Measurements from ENCODE around the gene CR1L.
"Not testable (repeated sequence)": the region's sequence is repeated elsewhere in the genome, so short reads cannot be mapped to it uniquely, and the experiment has no call there.

The CR1L gene

DNA sequence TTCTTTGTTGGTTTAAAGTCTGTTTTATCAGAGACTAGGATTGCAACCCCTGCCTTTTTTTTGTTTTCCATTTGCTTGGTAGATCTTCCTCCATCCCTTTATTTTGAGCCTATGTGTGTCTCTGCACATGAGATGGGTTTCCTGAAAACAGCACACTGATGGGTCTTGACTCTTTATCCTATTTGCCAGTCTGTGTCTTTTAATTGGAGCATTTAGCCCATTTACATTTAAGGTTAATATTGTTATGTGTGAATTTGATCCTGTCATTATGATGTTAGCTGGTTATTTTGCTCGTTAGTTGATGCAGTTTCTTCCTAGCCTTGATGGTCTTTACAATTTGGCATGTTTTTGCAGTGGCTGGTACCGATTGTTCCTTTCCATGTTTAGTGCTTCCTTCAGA lies 16.5 kb downstream of the CR1L start:
- not testable (repeated sequence) for H3K36me3 ChIP-seq (ENCODE audit: control insufficient read depth in 2 of 2, insufficient read depth in 2 of 2, low read length in 2 of 2); H3K9me3 ChIP-seq (ENCODE audit: control insufficient read depth in 2 of 2, low read length in 2 of 2); H3K4me1 ChIP-seq (ENCODE audit: control insufficient read depth, insufficient read depth, low read length)

DNA sequence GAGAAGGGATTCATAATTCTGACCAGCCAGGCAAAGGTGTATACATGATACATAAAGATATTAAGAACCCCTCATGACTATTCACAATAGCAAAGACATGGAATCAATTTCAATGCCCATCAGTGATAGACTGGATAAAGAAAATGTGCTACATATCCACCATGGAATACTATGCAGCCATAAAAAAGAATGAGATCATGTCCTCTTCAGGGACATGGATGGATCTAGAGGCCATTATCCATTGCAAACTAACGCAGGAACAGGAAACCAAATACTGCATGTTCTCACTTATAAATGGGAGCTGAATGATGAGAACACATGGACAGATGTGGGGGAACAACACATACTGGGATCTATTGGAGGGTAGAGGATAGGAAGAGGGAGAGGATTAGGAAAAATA lies 21.4 kb downstream of the CR1L start:
- H3K36me3 ChIP-seq (ENCODE audit: control insufficient read depth in 2 of 2, insufficient read depth in 2 of 2, low read length in 2 of 2) = no peaks in the 10 kb centered on the region
- H3K4me3 ChIP-seq (ENCODE audit: low read length in 2 of 2) = no peak overlapping the region
- H3K27me3 ChIP-seq (ENCODE audit: control insufficient read depth in 1 of 2, insufficient read depth in 2 of 2, low read length in 2 of 2) = peaks cover 23 to 29% of the 10 kb centered on the region in 2 donors
- no peaks in the 10 kb centered on the region for H3K9me3 ChIP-seq (ENCODE audit: control insufficient read depth in 2 of 2, low read length in 2 of 2)
- no peak overlapping the region for H3K9ac ChIP-seq (ENCODE audit: low read length in 2 of 2)
- no peak overlapping the region for H3K27ac ChIP-seq (ENCODE audit: low read length)
- peaks cover 4% of the 10 kb centered on the region for H3K4me1 ChIP-seq (ENCODE audit: control insufficient read depth, insufficient read depth, low read length)

More for the DNA sequence above, 16.5 kb downstream of the CR1L start:
- H3K27me3 ChIP-seq (ENCODE audit: control insufficient read depth in 1 of 2, insufficient read depth in 2 of 2, low read length in 2 of 2); H3K4me3 ChIP-seq (ENCODE audit: low read length in 2 of 2); H3K27ac ChIP-seq (ENCODE audit: low read length); H3K9ac ChIP-seq (ENCODE audit: low read length in 2 of 2): not testable (repeated sequence)

DNA sequence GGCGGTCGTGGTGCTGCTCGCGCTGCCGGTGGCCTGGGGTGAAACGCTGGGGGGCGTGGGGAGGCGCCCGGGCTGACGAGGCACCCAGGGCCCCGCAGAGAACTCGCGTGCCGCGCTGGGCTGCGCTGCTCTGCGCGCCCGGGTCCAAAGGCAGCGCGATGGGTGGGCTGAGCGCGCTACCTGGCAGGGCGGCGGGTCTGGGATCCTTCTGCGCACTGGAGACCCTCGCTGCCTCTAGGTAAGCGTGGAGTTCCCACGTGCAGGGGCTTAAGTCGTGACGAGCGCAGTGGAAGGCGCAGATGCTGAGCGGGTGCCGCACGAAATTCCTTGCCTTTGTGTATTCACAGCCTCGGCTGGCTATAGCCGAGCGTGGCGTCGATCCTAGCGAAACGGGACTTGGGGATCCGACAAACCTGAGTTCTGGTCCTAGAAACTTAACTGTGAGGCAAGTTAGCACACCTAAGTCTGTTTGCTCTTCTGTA lies 24.6 kb downstream of the CR1L start:
- no peaks in the 10 kb centered on the region for H3K36me3 ChIP-seq (ENCODE audit: control insufficient read depth in 2 of 2, insufficient read depth in 2 of 2, low read length in 2 of 2)
- peaks cover 23 to 30% of the 10 kb centered on the region in 2 donors for H3K27me3 ChIP-seq (ENCODE audit: control insufficient read depth in 1 of 2, insufficient read depth in 2 of 2, low read length in 2 of 2)
- H3K27ac ChIP-seq (ENCODE audit: low read length) = no peak overlapping the region
- peak overlapping the region in 1 of 2 donors; percentile 47 for H3K4me3 ChIP-seq (ENCODE audit: low read length in 2 of 2)
- H3K9ac ChIP-seq (ENCODE audit: low read length in 2 of 2) = no peak overlapping the region
- no peaks in the 10 kb centered on the region for H3K9me3 ChIP-seq (ENCODE audit: control insufficient read depth in 2 of 2, low read length in 2 of 2)
- peaks cover 4% of the 10 kb centered on the region for H3K4me1 ChIP-seq (ENCODE audit: control insufficient read depth, insufficient read depth, low read length)

DNA sequence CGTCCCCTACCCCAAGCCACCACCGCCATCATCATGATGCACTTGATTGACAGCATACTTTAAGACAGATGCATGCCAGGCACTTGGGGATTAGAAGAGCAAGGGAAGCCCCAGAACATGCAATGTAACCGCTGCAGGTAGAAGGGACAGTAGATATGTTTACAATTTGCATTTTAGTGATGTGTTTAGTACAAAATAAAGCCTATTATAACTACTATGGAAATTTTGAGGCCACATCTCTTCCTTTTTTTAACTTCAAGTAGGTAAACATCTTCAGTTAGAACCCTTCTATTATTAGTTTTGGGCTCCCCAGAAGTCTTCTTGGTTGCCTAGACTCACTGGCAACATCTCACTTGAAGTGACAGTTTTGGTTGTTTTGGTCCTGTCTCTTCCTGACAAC lies 25.3 kb downstream of the CR1L start:
- H3K9me3 ChIP-seq (ENCODE audit: control insufficient read depth in 2 of 2, low read length in 2 of 2) = no peaks in the 10 kb centered on the region
- no peaks in the 10 kb centered on the region for H3K36me3 ChIP-seq (ENCODE audit: control insufficient read depth in 2 of 2, insufficient read depth in 2 of 2, low read length in 2 of 2)
- H3K27me3 ChIP-seq (ENCODE audit: control insufficient read depth in 1 of 2, insufficient read depth in 2 of 2, low read length in 2 of 2) = peaks cover 23 to 30% of the 10 kb centered on the region in 2 donors
- peaks cover 4% of the 10 kb centered on the region for H3K4me1 ChIP-seq (ENCODE audit: control insufficient read depth, insufficient read depth, low read length)
- no peak overlapping the region for H3K9ac ChIP-seq (ENCODE audit: low read length in 2 of 2)
- no peak overlapping the region for H3K4me3 ChIP-seq (ENCODE audit: low read length in 2 of 2)
- no peak overlapping the region for H3K27ac ChIP-seq (ENCODE audit: low read length)

DNA sequence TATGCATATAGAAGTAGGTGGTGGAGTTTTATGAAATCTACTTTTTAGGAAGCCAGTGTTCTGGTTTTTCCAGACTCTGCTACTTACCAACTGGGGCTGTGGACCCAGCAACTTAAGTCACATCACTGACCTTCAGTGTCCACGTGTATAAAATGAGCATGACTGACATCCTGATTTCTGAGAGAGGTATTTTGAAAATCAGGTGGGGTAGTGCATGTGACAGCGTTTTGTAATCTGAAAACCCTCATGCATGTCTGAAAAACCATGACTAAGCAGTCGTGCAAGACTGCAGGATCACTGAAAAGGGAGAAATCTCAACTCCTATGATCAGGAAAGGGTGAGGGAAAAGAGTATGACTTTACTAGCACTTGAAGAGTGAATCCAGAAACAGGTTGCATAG lies 26.1 kb downstream of the CR1L start:
- Histone ChIP-seq H3K27ac (ENCODE audit: low read length) (no peak overlapping the region), H3K27me3 (ENCODE audit: control insufficient read depth in 1 of 2, insufficient read depth in 2 of 2, low read length in 2 of 2) (peaks cover 23 to 30% of the 10 kb centered on the region in 2 donors), H3K36me3 (ENCODE audit: control insufficient read depth in 2 of 2, insufficient read depth in 2 of 2, low read length in 2 of 2) (no peaks in the 10 kb centered on the region), H3K9me3 (ENCODE audit: control insufficient read depth in 2 of 2, low read length in 2 of 2) (no peaks in the 10 kb centered on the region), H3K4me3 (ENCODE audit: low read length in 2 of 2) (no peak overlapping the region), H3K9ac (ENCODE audit: low read length in 2 of 2) (no peak overlapping the region), H3K4me1 (ENCODE audit: control insufficient read depth, insufficient read depth, low read length) (peaks cover 4% of the 10 kb centered on the region)

DNA sequence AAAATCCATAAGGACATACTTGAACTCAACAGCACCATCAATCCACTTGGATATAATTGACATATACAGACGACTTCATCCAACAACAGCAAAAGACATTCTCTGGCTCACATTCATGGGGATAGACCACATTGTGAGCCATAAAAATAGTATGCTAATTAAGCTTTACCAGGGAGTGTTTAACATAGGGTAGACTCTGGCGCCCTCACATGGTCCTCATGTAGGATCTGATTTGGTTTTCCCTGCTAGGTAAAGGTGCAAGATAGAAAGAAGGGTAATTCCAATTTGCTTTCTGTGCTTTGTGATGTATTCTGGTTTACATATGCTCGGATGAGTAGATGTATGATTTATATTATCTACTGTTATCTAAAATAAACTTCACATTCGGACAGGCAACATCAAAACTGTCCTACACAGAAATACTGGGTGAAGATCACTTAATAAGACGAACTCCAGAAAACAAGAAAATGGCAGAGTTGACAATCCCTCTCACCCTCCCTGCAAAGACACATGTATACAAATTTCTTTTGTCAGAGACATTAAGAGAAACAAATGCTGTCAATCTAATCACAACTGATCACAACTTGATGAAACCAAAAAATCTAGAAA lies 27.7 kb downstream of the CR1L start:
- Histone ChIP-seq H3K36me3 (ENCODE audit: control insufficient read depth in 2 of 2, insufficient read depth in 2 of 2, low read length in 2 of 2) (no peaks in the 10 kb centered on the region), H3K27ac (ENCODE audit: low read length) (no peak overlapping the region), H3K9ac (ENCODE audit: low read length in 2 of 2) (no peak overlapping the region), H3K4me1 (ENCODE audit: control insufficient read depth, insufficient read depth, low read length) (peaks cover 4% of the 10 kb centered on the region), H3K4me3 (ENCODE audit: low read length in 2 of 2) (no peak overlapping the region), H3K9me3 (ENCODE audit: control insufficient read depth in 2 of 2, low read length in 2 of 2) (no peaks in the 10 kb centered on the region), H3K27me3 (ENCODE audit: control insufficient read depth in 1 of 2, insufficient read depth in 2 of 2, low read length in 2 of 2) (peaks cover 20 to 30% of the 10 kb centered on the region in 2 donors)

DNA sequence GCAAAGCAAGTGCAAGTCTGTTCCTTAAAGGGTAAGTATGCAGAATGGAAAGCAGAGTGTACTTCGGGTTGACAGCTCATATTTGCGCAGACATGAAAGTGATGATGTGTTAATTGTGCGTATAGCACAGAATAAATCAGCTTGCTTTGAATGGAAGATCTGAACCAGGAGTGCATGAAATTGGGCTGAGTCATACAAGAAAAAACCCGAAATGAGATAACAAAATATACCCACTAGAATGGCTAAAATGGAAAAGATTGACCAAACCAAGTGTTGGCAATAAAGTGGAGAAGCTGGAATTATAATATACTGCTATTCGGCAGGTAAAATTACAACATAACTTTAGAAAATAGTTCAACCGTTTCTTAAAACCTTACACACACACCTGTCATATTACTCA lies 28.5 kb downstream of the CR1L start:
- peaks cover 4% of the 10 kb centered on the region for H3K4me1 ChIP-seq (ENCODE audit: control insufficient read depth, insufficient read depth, low read length)
- H3K27me3 ChIP-seq (ENCODE audit: control insufficient read depth in 1 of 2, insufficient read depth in 2 of 2, low read length in 2 of 2) = peaks cover 16 to 27% of the 10 kb centered on the region in 2 donors
- no peak overlapping the region for H3K9ac ChIP-seq (ENCODE audit: low read length in 2 of 2)
- H3K9me3 ChIP-seq (ENCODE audit: control insufficient read depth in 2 of 2, low read length in 2 of 2) = no peaks in the 10 kb centered on the region
- no peak overlapping the region for H3K4me3 ChIP-seq (ENCODE audit: low read length in 2 of 2)
- no peaks in the 10 kb centered on the region for H3K36me3 ChIP-seq (ENCODE audit: control insufficient read depth in 2 of 2, insufficient read depth in 2 of 2, low read length in 2 of 2)
- H3K27ac ChIP-seq (ENCODE audit: low read length) = no peak overlapping the region

DNA sequence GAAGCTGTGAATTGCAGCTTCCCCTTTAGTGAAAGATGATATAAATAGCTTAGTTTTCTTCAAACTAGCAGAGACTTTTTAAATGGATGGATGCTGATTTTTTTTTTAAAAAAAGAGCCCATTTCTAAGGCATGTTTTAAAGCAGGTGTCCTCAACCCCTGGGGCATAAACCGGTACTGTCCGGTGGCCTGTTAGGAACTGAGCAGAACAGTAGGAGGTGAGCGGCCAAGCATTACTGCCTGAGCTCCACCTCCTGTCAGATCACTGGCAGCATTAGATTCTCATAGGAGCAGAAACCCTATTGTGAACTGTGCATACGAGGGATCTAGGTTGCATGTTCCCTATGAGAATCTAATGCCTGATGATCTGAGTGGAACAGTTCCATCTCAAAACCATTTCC lies 31.2 kb downstream of the CR1L start:
- no peaks in the 10 kb centered on the region for H3K36me3 ChIP-seq (ENCODE audit: control insufficient read depth in 2 of 2, insufficient read depth in 2 of 2, low read length in 2 of 2)
- H3K4me3 ChIP-seq (ENCODE audit: low read length in 2 of 2) = no peak overlapping the region
- H3K9me3 ChIP-seq (ENCODE audit: control insufficient read depth in 2 of 2, low read length in 2 of 2) = no peaks in the 10 kb centered on the region
- H3K4me1 ChIP-seq (ENCODE audit: control insufficient read depth, insufficient read depth, low read length) = no peaks in the 10 kb centered on the region
- H3K9ac ChIP-seq (ENCODE audit: low read length in 2 of 2) = no peak overlapping the region
- H3K27me3 ChIP-seq (ENCODE audit: control insufficient read depth in 1 of 2, insufficient read depth in 2 of 2, low read length in 2 of 2) = peaks cover 0 to 4% of the 10 kb centered on the region in 2 donors
- no peak overlapping the region for H3K27ac ChIP-seq (ENCODE audit: low read length)

DNA sequence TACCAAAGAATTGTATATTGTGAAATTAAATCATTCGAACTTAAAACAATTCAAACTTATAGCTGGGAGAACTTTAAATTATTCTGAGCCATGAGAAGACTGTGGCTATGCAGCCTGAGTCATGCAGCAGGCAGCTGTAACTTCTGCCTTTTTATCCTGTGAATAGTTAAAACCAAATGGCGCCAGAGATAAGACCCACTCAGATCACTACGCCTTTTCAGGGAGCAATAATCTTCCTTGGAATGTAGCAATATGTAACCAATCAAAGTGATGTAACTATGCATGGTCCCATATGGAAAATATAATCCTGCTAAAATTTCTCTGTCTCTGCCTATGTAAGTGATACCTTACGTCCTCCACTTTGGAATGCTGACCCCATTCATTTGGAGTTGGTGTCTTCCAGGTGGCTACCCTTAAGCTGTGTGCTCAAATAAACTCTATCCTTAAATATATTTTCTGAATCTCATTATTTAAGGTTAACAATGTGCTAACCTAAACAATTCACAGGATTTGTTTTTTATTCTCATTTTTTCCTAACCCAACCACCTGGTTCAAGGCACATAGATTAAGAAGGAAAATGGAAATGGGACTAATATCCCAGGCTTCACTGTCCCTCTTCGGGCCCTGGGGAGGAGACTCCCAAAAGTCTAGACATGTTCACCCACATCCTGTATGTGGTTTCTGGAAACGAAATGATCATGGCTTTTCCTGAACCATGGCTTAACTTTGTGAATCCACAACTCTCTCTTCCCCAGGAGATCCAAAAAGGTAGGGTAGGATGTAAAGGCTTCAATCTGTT lies 35.9 kb downstream of the CR1L start:
- H3K4me3 ChIP-seq (ENCODE audit: low read length in 2 of 2); H3K4me1 ChIP-seq (ENCODE audit: control insufficient read depth, insufficient read depth, low read length); H3K9me3 ChIP-seq (ENCODE audit: control insufficient read depth in 2 of 2, low read length in 2 of 2); H3K36me3 ChIP-seq (ENCODE audit: control insufficient read depth in 2 of 2, insufficient read depth in 2 of 2, low read length in 2 of 2); H3K9ac ChIP-seq (ENCODE audit: low read length in 2 of 2); H3K27ac ChIP-seq (ENCODE audit: low read length); H3K27me3 ChIP-seq (ENCODE audit: control insufficient read depth in 1 of 2, insufficient read depth in 2 of 2, low read length in 2 of 2): not testable (repeated sequence)

DNA sequence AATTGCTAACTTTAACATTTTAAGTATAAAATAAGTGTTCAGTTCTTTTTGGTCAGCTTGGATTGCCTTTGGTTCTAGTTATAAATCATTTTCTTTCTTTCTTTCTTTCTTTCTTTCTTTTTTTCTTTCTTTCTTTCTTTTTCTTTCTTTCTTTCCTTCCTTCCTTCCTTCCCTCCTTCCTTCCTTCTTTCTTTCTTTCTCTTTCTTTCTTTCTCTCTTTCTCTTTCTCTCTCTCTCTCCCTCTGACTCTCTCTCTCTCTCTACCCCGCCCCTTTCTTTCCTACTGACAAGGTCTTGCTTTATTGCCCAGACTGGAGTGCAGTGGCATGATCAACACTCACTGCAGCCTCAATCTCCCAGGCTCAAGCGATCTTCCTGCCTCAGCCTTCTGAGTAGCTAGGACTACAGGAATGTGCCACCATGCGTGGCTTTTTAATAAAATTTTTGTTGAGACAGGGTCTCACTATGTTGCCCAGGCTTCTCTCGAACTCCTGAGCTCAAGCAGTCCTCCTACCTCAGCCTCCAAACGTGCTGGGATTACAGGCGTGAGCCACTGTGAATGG lies 38.0 kb downstream of the CR1L start:
- H3K27me3 ChIP-seq (ENCODE audit: control insufficient read depth in 1 of 2, insufficient read depth in 2 of 2, low read length in 2 of 2); H3K4me1 ChIP-seq (ENCODE audit: control insufficient read depth, insufficient read depth, low read length); H3K9me3 ChIP-seq (ENCODE audit: control insufficient read depth in 2 of 2, low read length in 2 of 2); H3K4me3 ChIP-seq (ENCODE audit: low read length in 2 of 2); H3K36me3 ChIP-seq (ENCODE audit: control insufficient read depth in 2 of 2, insufficient read depth in 2 of 2, low read length in 2 of 2); H3K9ac ChIP-seq (ENCODE audit: low read length in 2 of 2); H3K27ac ChIP-seq (ENCODE audit: low read length): not testable (repeated sequence)

DNA sequence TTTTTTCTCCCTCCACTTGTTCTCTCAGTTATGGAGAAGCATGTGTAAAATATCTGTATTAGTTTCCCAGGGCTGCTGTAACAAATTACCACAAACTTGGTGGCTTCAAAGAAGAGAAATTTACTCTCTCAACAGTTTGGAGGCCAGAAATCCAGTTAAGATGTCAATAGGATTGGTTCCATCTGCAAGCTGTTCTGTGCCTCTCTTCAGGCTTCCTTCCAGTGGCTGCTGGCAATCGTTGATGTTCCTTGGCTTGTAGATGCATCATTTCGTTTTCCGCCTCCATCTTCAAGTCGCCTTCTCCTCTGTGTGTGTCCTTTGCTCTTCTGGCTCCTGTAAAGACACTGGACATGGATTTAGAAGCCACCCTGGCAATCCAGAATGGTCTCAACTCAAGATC lies 45.6 kb downstream of the CR1L start:
- H3K36me3 ChIP-seq (ENCODE audit: control insufficient read depth in 2 of 2, insufficient read depth in 2 of 2, low read length in 2 of 2); H3K9ac ChIP-seq (ENCODE audit: low read length in 2 of 2); H3K4me3 ChIP-seq (ENCODE audit: low read length in 2 of 2); H3K27me3 ChIP-seq (ENCODE audit: control insufficient read depth in 1 of 2, insufficient read depth in 2 of 2, low read length in 2 of 2); H3K27ac ChIP-seq (ENCODE audit: low read length); H3K4me1 ChIP-seq (ENCODE audit: control insufficient read depth, insufficient read depth, low read length); H3K9me3 ChIP-seq (ENCODE audit: control insufficient read depth in 2 of 2, low read length in 2 of 2): not testable (repeated sequence)
